H9 (cell line): Measurements from ENCODE around the gene ANXA4. TPM values are rescaled to one million over a fixed set of nuclear protein-coding genes. Genes with fewer than 3 reads are reported as not detected.

Experiments used
- DNase-seq: peaks from one replicate; pipeline ENCODE4 v3.0.0-alpha.2; 2017
- H2AFZ ChIP-seq: one replicate; pipeline ENCODE4 v1.6.1; 2013; ENCODE audit warnings: mild to moderate bottlenecking, low read length, control low read depth, moderate library complexity
- H2AK5ac ChIP-seq: 2 replicates; pipeline ENCODE4 v1.6.1; 2013; ENCODE audit warnings: low read length, control low read depth, mixed read lengths; ENCODE audit not compliant: insufficient read length
- H2BK120ac ChIP-seq: one replicate; pipeline ENCODE4 v1.6.1; 2013; ENCODE audit warnings: low read depth, mild to moderate bottlenecking, low read length, control low read depth, inconsistent platforms; ENCODE audit not compliant: poor library complexity, severe bottlenecking
- H2BK12ac ChIP-seq: 2 replicates; pipeline ENCODE4 v1.6.1; 2013; ENCODE audit warnings: low read length, control low read depth, mixed read lengths, low read depth; ENCODE audit not compliant: insufficient read length
- H2BK15ac ChIP-seq: 2 replicates; pipeline ENCODE4 v1.6.1; 2013; ENCODE audit warnings: low read depth, low read length, control low read depth
- H2BK20ac ChIP-seq: one replicate; pipeline ENCODE4 v1.6.1; 2013; ENCODE audit warnings: low read depth, mild to moderate bottlenecking, low read length, control low read depth, inconsistent platforms; ENCODE audit not compliant: poor library complexity, severe bottlenecking
- H2BK5ac ChIP-seq: 2 replicates; pipeline ENCODE4 v1.6.1; 2013; ENCODE audit warnings: low read length, control low read depth, mixed read lengths; ENCODE audit not compliant: insufficient read length
- H3K14ac ChIP-seq: 2 replicates; pipeline ENCODE4 v1.6.1; 2013; ENCODE audit warnings: low read length, control low read depth; ENCODE audit not compliant: insufficient read depth
- H3K18ac ChIP-seq: 2 replicates; pipeline ENCODE4 v1.6.1; 2013; ENCODE audit warnings: low read depth, mild to moderate bottlenecking, mixed read lengths, low read length, control low read depth; ENCODE audit not compliant: insufficient read length
- H3K23ac ChIP-seq: 2 replicates; pipeline ENCODE4 v1.6.1; 2013; ENCODE audit warnings: low read length, control low read depth, mixed read lengths, low read depth; ENCODE audit not compliant: insufficient read length
- H3K23me2 ChIP-seq: 2 replicates; pipeline ENCODE4 v1.6.1; 2013; ENCODE audit warnings: low read depth, mild to moderate bottlenecking, mixed read lengths, low read length, control low read depth; ENCODE audit not compliant: insufficient read length, poor library complexity, severe bottlenecking
- H3K27ac ChIP-seq: 2 replicates; pipeline ENCODE4 v1.5.1; 2013; ENCODE audit warnings: low read length, control low read depth, mixed read lengths, low read depth; ENCODE audit not compliant: insufficient read length
- H3K27me3 ChIP-seq: 2 replicates; pipeline ENCODE4 v1.6.1; 2013; ENCODE audit warnings: low read length, control low read depth, inconsistent platforms; ENCODE audit not compliant: insufficient read depth
- H3K4ac ChIP-seq: 2 replicates; pipeline ENCODE4 v1.6.1; 2013; ENCODE audit warnings: low read depth, mild to moderate bottlenecking, control low read depth, inconsistent platforms, low read length, moderate library complexity
- H3K4me1 ChIP-seq: 2 replicates; pipeline ENCODE4 v1.6.1; 2013; ENCODE audit warnings: low read length, control low read depth, inconsistent platforms; ENCODE audit not compliant: insufficient read depth
- H3K4me2 ChIP-seq: 2 replicates; pipeline ENCODE4 v1.6.1; 2013; ENCODE audit warnings: low read length, control low read depth, mixed read lengths; ENCODE audit not compliant: insufficient read length, insufficient read depth
- H3K56ac ChIP-seq: 2 replicates; pipeline ENCODE4 v1.6.1; 2013; ENCODE audit warnings: low read depth, mild to moderate bottlenecking, mixed read lengths, low read length, control low read depth; ENCODE audit not compliant: insufficient read length
- H3K79me1 ChIP-seq: 2 replicates; pipeline ENCODE4 v1.6.1; 2013; ENCODE audit warnings: low read depth, mild to moderate bottlenecking, moderate library complexity, low read length, control low read depth, inconsistent platforms; ENCODE audit not compliant: insufficient read depth, poor library complexity, severe bottlenecking
- H3K79me2 ChIP-seq: 2 replicates; pipeline ENCODE4 v1.6.1; 2013; ENCODE audit warnings: low read length, control low read depth, inconsistent platforms; ENCODE audit not compliant: insufficient read depth
- H3K9ac ChIP-seq: 2 replicates; pipeline ENCODE4 v1.6.1; 2013; ENCODE audit warnings: low read length, control low read depth, mixed read lengths; ENCODE audit not compliant: insufficient read length; ENCODE audit errors: extremely low read depth
- H3K9me3 ChIP-seq: one replicate; pipeline ENCODE4 v1.6.1; 2013; ENCODE audit warnings: low read depth, low read length, inconsistent platforms; ENCODE audit not compliant: control insufficient read depth
- H3T11ph ChIP-seq: one replicate; pipeline ENCODE4 v1.6.1; 2013; ENCODE audit warnings: mild to moderate bottlenecking, low read length, control low read depth, inconsistent platforms
- H4K20me1 ChIP-seq: one replicate; pipeline ENCODE4 v1.6.1; 2013; ENCODE audit not compliant: control insufficient read depth, insufficient read length, insufficient read depth
- H4K5ac ChIP-seq: 2 replicates; pipeline ENCODE4 v1.6.1; 2013; ENCODE audit warnings: low read depth, mild to moderate bottlenecking, mixed read lengths, low read length, control low read depth; ENCODE audit not compliant: insufficient read length
- H4K8ac ChIP-seq: replicated peaks from 2 replicates; pipeline ENCODE4 v1.6.1; 2013; ENCODE audit warnings: low read length, control low read depth, mixed read lengths, low read depth; ENCODE audit not compliant: insufficient read length
- H4K91ac ChIP-seq: 2 replicates; pipeline ENCODE4 v1.6.1; 2013; ENCODE audit warnings: low read depth, mild to moderate bottlenecking, moderate library complexity, mixed read lengths, low read length, control low read depth; ENCODE audit not compliant: insufficient read length
- H3K27ac Mint-ChIP-seq, 3 experiments: 2 replicates in 2 of 3; 3 replicates in 1 of 3; pipeline ENCODE4 v1.8.0; 2020 to 2021; ENCODE audit warnings: mixed read lengths in 3 of 3, mild to moderate bottlenecking in 1 of 3, moderate library complexity in 1 of 3
- H3K27me3 Mint-ChIP-seq: 2 replicates; pipeline ENCODE4 v1.8.0; 2021; ENCODE audit warnings: low read depth, mild to moderate bottlenecking, moderate library complexity, mixed read lengths
- H3K36me3 Mint-ChIP-seq, 3 experiments: 2 replicates in 2 of 3; 3 replicates in 1 of 3; pipeline ENCODE4 v1.8.0; 2020 to 2021; ENCODE audit warnings: low read depth in 3 of 3, mixed read lengths in 3 of 3; ENCODE audit not compliant: insufficient read depth in 1 of 3
- H3K4me1 Mint-ChIP-seq, 2 experiments: 2 replicates each; pipeline ENCODE4 v1.8.0; 2020; ENCODE audit warnings: mixed read lengths in 2 of 2
- H3K4me3 Mint-ChIP-seq, 2 experiments: 2 replicates in 1 of 2; 3 replicates in 1 of 2; pipeline ENCODE4 v1.8.0; 2020 to 2021; ENCODE audit warnings: mild to moderate bottlenecking in 2 of 2, mixed read lengths in 2 of 2, moderate library complexity in 1 of 2
- H3K9me3 Mint-ChIP-seq, 2 experiments: 2 replicates in 1 of 2; 3 replicates in 1 of 2; pipeline ENCODE4 v1.8.0; 2020; ENCODE audit warnings: mild to moderate bottlenecking in 2 of 2, mixed read lengths in 2 of 2, moderate library complexity in 1 of 2
- CTCF ChIP-seq: fragments of 200-600 bp; sonication (generic); conservative IDR thresholded peaks from 3 replicates; pipeline ENCODE4 v1.8.0; 2021; ENCODE audit warnings: antibody characterized with exemption, mild to moderate bottlenecking
- WGBS: extraction: QIAGEN DNeasy Blood & Tissue Kit; methylation state at CpG from one replicate; pipeline ENCODE4 v1.1.7; 2013; ENCODE audit warnings: missing lambda C conversion rate, low lambda C conversion rate, mixed read lengths; ENCODE audit not compliant: insufficient read length; ENCODE audit errors: extremely low coverage; 5-methylcytosine and 5-hydroxymethylcytosine counted together
- total RNA-seq: library from RNA; stranded (reverse); gene quantifications from 2 replicates; pipeline ENCODE4 v1.2.1, GENCODE V29; 2021

ANXA4 gene
- total RNA-seq, 1 experiment from 2014 or later = 14.4 TPM

DNA sequence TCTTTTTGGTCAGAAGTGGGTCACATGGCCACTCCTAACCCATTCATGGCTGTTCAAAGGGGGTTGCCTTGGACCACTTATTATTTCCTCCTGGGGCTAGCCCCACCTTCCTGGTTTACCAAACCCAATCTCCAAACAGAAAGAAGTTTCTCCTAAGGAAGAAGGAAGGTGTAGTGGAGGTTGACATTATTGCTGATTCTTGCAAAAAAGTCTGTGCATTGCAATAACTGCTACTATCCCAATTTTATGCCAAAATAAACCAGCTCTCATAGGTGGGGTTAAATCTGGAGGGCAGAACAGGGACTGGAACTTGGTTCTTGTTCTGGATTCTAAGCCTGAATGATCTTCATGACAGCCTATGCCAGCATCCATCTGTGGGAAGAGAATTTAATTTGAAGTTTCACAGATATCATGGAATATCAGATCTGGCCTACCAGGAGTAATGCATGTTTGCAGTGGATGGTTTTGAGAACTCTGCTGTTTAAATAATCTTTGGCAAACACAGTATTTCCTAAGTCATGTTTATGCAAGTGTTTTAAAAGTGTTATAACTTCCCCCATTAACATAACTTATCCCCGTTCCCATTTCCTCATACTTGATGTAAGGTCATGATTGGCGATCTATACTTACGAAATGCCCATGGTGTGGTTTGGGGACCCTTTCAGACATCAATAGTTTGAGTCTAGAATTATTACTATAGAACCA, 11.9 kb downstream of the ANXA4 start:
- Histone ChIP-seq H2BK120ac (no peak overlapping the region), H3K27ac (no peak overlapping the region), H3K23ac (no peak overlapping the region), H2AFZ (no peak overlapping the region), H3K18ac (no peak overlapping the region), H4K20me1 (no peaks in the 10 kb centered on the region), H3K79me2 (no peaks in the 10 kb centered on the region), H2BK20ac (no peak overlapping the region), H4K5ac (no peak overlapping the region), H3K4me1 (no peaks in the 10 kb centered on the region), H3K9ac (no peak overlapping the region), H4K8ac (no peak overlapping the region), H3K4ac (no peak overlapping the region), H3K23me2 (no peaks in the 10 kb centered on the region), H2BK12ac (no peak overlapping the region), H3K27me3 (no peaks in the 10 kb centered on the region), H3K56ac (no peak overlapping the region), H3K4me2 (no peak overlapping the region), H4K91ac (no peak overlapping the region), H3T11ph (no peak overlapping the region), H3K9me3 (no peaks in the 10 kb centered on the region), H2BK15ac (no peak overlapping the region), H2AK5ac (no peak overlapping the region), H3K79me1 (no peaks in the 10 kb centered on the region), H3K14ac (no peak overlapping the region), H2BK5ac (no peak overlapping the region)
- H3K27ac Mint-ChIP-seq = no peak overlapping the region
- H3K4me3 Mint-ChIP-seq = no peak overlapping the region
- H3K4me1 Mint-ChIP-seq = 0 out of 4 replicates have a peak, but pooled peaks cover 0 to 2% of the 10 kb centered on the region in 2 experiments
- no peaks in the 10 kb centered on the region for H3K27me3 Mint-ChIP-seq
- no CpG with 5 or more reads among the region's 3 CpGs for WGBS
- TF ChIP-seq CTCF = no peak
- H3K36me3 Mint-ChIP-seq = no peaks in the 10 kb centered on the region
- no peak for DNase-seq
- H3K9me3 Mint-ChIP-seq = no peaks in the 10 kb centered on the region
